GM18873 (cell line): Measurements from ENCODE around the gene DUSP19.

ENCODE experiments used
- ATAC-seq: cut with Tn5 transposase; IDR thresholded peaks from one replicate; pipeline ENCODE4 v1.9.1; 2021; ENCODE audit warnings: mild to moderate bottlenecking, moderate library complexity, moderate number of reproducible peaks; ENCODE audit not compliant: unreplicated experiment, low FRiP score

DUSP19 gene

DNA sequence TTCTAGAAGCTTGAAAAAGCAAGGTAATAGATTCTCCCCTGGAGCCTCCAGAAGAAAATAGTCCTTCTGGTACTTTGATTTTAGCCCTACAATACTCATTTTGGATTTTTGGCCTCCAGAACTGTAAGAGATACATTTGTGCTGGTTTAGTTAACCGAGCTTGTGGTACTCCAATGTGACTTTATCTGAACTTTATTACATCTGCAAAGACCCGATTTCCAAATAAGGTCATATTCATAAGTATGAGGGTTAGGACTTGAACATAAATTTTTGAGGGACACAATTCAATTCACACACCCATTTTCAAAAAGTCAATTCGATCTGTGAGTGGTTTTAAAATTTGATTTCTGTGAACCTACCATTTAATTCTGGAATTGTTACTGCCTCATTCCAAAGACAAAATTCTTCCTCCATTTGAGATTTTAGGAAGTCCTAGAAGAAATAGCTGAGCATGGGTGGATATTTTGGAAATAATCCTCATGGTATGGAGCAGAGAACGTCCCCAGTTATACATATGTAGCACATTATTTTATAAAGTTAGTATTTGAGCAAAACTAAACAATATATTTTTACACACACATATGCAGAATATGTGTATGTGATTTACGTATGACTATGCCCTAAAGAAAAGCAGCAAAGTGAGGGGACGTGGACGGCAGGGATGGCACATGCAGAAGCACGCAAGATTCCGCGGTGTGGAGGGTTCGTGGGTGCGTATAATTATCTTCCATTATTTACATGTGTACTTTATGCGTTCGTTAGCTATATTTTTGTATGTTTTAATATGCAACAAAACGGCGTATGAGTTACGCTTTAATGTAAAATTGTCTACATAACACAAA is 44.8 kb downstream of the DUSP19 start:
- no peak for ATAC-seq

DNA sequence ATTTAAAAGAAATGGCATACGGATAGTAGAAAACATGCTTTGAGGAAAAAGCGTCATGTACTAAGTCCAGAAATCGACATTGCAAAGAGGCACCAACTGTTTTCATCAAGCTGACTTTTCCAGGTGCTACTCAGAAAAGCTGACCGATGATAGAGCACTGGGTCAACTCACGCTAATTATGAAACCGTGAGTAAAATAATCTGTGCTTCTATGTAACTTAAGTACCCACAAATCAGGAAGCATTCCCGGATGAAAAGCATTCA is 45.3 kb downstream of the DUSP19 start:
- ATAC-seq: peak; percentile 30

DNA sequence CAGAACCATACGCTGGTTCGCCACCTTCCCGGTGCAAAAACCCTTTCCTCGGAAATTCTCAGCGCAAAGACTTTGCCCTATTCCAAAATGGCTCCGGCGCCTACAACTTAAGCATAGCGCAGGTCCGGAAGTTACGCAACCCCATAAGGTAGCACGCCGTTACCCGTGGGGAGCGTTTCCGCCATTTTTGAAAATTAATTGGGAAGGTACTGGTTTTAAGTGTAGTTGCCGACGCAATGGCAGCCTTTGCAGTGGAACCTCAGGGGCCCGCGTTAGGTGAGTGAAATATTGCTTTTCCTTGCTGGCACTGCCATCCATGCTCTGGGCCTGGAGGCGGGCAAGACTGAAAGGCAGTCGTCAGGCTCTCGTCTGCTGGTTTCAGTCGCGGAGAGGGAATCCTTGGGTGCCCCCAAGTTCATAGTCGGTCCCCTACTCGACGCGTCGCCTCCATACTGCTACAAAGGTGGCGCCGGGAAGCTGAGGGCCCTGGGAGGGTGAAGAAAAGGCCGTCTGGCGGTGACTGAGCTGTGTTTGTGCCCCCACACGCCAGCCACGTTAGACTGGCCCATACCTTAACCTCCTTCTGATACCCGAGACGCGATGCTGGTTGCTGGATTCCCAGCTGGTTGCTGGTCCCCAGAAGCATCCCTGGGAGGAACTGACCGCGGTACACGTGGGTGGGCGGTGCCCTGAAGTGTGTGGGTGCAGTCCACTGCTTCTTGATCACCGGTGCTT is 45.8 kb downstream of the DUSP19 start, which contains the start of gene NUP35:
NUP35 (plus strand) TSS at position 222 of the 735 bp plus-strand sequence; CDS start at position 237, 15 bp downstream.
- peak; percentile 87 for ATAC-seq

DNA sequence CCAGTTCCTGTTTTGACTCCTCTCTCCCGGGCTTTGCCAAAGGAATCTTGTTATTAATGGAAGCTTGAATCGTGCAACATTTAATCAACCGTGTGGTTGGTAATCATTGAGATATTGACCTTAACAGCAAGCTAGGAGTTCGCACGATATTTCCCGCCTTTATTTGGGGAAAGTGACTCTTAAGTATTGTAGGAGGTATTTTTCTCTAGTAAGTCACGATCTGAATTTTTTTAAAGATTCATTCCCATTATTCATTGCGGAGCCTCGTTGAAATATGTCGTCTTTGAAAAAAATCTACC is 46.4 kb downstream of the DUSP19 start:
- no peak for ATAC-seq

DNA sequence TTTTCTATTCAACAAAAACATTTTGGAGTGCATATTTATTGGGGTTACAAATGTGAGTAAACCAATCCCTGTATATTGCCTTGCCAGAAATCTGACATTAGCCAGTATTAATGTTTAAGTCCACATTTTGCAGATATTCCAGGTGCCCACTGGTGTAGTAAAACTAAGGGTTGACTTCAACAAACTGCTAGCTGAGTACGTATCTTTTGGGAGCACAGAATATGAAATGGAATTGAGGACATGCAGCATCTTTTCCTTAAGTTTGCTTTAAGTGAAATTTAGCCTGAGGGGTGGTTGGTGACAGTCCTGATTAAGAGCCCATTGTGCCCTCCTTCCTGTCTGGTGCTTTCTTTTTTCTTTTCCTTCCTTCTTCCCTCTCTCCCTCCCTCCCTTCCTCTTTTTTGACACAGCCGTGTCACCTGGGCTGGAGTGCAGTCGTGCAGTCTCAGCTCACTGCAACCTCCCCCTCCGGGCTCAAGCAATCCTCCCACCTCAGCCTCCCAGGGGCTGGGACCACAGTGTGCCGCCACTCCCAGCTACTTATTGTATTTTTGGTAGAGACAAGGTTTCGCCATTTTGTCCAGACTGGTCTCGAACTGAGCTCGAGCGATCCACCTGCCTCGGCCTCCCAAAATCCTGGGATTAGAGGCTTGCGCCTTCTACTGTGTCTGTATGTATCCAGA is 47.3 kb downstream of the DUSP19 start:
- ATAC-seq: no peak

DNA sequence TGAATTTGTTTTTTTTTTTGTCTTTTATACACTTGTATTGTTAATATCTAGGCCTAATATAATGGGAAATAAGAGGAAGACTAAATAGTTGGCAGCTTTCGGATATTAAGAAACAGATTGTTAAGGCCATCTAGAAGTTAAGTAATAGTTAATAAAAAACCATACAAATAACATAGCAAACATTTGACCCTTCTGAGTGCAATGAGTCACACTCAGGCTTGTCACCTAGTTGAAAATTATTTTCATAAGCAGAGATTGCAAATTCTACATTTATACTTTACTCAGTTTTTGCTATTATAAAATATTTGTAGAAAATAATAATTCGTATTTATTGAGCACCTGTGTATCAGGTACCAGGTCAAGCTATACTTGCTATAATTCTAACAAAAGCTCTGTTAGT is 48.1 kb downstream of the DUSP19 start:
- no peak for ATAC-seq

DNA sequence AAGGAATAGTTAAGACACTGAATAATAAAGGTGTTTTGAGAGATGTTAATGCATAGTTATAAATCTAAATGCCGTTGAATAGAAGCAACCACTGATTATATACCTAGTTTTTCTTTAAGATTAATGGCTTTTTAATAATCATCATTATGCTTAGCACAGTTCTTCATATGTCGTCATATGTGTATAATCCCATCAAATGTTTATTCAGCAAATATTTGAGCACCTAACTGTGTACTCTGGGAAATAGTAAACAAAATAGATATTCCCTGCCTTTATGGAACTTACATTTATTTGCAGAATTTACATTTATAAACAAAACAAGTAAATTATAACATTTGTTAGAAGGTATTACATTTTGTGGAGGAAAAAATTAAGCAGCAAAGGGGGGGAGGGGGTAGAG is 55.5 kb downstream of the DUSP19 start:
- ATAC-seq: no peak

DNA sequence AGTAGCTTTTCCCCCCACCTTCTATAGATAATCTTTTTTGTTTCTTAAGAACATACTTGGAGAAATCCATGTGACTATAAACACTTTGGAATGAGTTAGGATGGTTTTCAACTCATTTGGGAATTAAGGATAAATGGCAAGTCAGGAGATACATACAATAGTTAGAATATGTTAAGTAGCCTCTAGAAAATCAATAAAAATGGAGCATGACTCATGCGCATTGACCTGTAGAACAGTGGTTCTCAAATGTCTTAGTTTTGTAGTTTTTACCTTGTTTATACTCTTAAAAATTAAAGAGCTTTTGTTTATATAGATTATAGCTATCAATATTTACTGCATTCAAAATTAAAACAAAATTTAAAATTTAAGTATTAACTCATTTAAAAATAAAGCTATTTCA is 70.4 kb downstream of the DUSP19 start:
- ATAC-seq: no peak

DNA sequence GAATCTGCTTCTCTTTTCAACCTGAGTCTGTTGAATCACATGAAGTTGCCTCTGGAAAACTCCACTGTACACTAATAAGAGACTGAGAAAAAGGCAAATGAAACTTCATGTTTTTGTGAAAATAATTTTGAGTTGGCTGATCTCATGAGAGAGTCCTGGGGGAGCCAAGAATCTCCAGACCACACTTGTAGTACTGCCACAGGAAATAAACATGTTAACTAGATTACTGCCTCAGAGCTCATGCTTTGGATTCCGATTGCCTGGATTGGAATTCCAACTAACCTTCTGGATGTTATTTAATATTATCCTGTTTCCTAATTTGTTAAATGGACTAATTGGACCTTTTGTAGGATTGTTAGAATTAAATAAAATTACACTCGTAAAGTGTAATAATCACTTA is 70.9 kb downstream of the DUSP19 start:
- ATAC-seq: no peak
